ENCODE data around the gene XRN1.

DNA sequence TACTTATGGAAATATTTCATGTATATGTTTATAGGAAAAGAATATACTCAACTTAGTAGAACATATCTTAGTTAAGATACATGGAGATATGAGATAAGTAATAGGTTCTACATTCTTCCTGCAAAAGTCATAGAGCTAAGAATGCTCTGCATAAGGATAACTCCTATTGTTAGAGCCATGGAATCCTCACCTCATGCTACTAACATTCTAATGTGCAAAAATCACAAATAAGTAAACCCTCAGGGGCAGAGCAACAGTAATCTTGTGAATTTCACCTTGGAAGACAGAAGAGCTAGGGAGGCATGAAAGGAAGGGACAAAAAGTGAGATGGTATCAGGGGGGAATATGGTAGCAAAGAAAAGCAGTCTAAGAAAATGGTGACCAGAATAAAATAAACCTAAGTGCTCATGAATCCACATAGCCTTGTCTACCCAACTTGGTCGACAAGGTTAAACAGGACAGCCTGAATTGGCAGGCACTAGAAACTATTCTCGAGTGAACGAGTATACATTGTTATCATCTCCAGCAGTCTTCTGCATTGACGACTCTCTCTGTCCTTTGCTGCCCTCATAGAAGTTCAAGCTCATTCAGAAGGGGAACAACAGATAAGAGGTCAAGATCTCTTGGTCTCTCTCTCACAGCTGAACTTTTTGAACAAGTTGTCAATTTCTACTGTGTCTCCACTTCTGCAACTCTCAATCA, 52.8 kb downstream of the XRN1 start:
- TF ChIP-seq, protein P1, sequence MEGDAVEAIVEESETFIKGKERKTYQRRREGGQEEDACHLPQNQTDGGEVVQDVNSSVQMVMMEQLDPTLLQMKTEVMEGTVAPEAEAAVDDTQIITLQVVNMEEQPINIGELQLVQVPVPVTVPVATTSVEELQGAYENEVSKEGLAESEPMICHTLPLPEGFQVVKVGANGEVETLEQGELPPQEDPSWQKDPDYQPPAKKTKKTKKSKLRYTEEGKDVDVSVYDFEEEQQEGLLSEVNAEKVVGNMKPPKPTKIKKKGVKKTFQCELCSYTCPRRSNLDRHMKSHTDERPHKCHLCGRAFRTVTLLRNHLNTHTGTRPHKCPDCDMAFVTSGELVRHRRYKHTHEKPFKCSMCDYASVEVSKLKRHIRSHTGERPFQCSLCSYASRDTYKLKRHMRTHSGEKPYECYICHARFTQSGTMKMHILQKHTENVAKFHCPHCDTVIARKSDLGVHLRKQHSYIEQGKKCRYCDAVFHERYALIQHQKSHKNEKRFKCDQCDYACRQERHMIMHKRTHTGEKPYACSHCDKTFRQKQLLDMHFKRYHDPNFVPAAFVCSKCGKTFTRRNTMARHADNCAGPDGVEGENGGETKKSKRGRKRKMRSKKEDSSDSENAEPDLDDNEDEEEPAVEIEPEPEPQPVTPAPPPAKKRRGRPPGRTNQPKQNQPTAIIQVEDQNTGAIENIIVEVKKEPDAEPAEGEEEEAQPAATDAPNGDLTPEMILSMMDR (IDR thresholded peaks at IDR 0.05) = no peak
- no peak for TF ChIP-seq POLR2A (IDR thresholded peaks at IDR 0.05)
- TF ChIP-seq POLR2AphosphoS5 (IDR thresholded peaks at IDR 0.05) = no peak
- no peak for TF ChIP-seq EP300 (IDR thresholded peaks at IDR 0.05)
